HepG2 (cell line): ENCODE results near the gene SNAPC3. TPM values are rescaled to one million over a fixed set of nuclear protein-coding genes. Genes with fewer than 3 reads are reported as not detected.
A peak's percentile ranks its signal among the peaks of the same experiment; 100 is the strongest.

ENCODE experiments used
- CHD2 ChIP-seq: IDR thresholded peaks from 2 replicates; pipeline ENCODE4 v1.6.1; 2011; ENCODE audit warnings: low read depth, low read length, improper control_type of control experiment
- DMAP1 ChIP-seq: IDR thresholded peaks from 2 replicates; pipeline ENCODE4 v1.6.1; 2016
- JUNB ChIP-seq: sonication (generic); formaldehyde crosslinking; IDR thresholded peaks from 2 replicates; pipeline ENCODE4 v1.8.0; 2022; ENCODE audit warnings: missing genetic modification reagents, mild to moderate bottlenecking, borderline replicate concordance
- KLF13 ChIP-seq: sonication (generic); formaldehyde crosslinking; IDR thresholded peaks from 2 replicates; pipeline ENCODE4 v1.4.0; 2020; ENCODE audit warnings: mild to moderate bottlenecking, missing genetic modification reagents
- MLLT10 ChIP-seq: sonication (generic); formaldehyde crosslinking; IDR thresholded peaks from 2 replicates; pipeline ENCODE4 v1.4.0; 2020; ENCODE audit warnings: missing genetic modification reagents
- NFE2L2 ChIP-seq: fragments of 150-350 bp; IDR thresholded peaks from 2 replicates; pipeline ENCODE4 v1.6.1; 2014; ENCODE audit warnings: low read length
- NFRKB ChIP-seq: fragments of 450-650 bp; IDR thresholded peaks from 2 replicates; pipeline ENCODE4 v1.6.1; 2017
- SALL2 ChIP-seq: sonication (generic); formaldehyde crosslinking; IDR thresholded peaks from 2 replicates; pipeline ENCODE4 v1.8.1; 2023; ENCODE audit warnings: mild to moderate bottlenecking, missing genetic modification reagents, inconsistent platforms
- SAP130 ChIP-seq: IDR thresholded peaks from 2 replicates; pipeline ENCODE4 v1.6.1; 2016; ENCODE audit warnings: low read depth
- THAP7 ChIP-seq: sonication (generic); formaldehyde crosslinking; IDR thresholded peaks from 2 replicates; pipeline ENCODE4 v1.8.1; 2023; ENCODE audit warnings: mild to moderate bottlenecking, missing genetic modification reagents
- ZBTB38 ChIP-seq: sonication (generic); formaldehyde crosslinking; IDR thresholded peaks from 2 replicates; pipeline ENCODE4 v1.5.1; 2020; ENCODE audit warnings: mild to moderate bottlenecking, missing genetic modification reagents
- ZKSCAN5 ChIP-seq: sonication (generic); formaldehyde crosslinking; IDR thresholded peaks from 2 replicates; pipeline ENCODE4 v1.5.1; 2020; ENCODE audit warnings: mild to moderate bottlenecking, missing genetic modification reagents
- ZNF234 ChIP-seq: sonication (generic); formaldehyde crosslinking; conservative IDR thresholded peaks from 2 replicates; pipeline ENCODE4 v1.5.1; 2020; ENCODE audit warnings: mild to moderate bottlenecking, missing genetic modification reagents
- ZNF276 ChIP-seq: sonication (generic); formaldehyde crosslinking; IDR thresholded peaks from 2 replicates; pipeline ENCODE4 v1.4.0; 2020; ENCODE audit warnings: mild to moderate bottlenecking, low read depth, missing genetic modification reagents
- ZNF33A ChIP-seq: sonication (generic); formaldehyde crosslinking; IDR thresholded peaks from 2 replicates; pipeline ENCODE4 v1.5.1; 2020; ENCODE audit warnings: missing genetic modification reagents, mild to moderate bottlenecking, moderate library complexity, borderline replicate concordance
- ZNF362 ChIP-seq: sonication (generic); formaldehyde crosslinking; IDR thresholded peaks from 2 replicates; pipeline ENCODE4 v1.4.0; 2020; ENCODE audit warnings: missing genetic modification reagents, mild to moderate bottlenecking, borderline replicate concordance
- ZNF446 ChIP-seq: sonication (generic); formaldehyde crosslinking; IDR thresholded peaks from 2 replicates; pipeline ENCODE4 v1.5.0; 2020; ENCODE audit warnings: mild to moderate bottlenecking, missing genetic modification reagents
- ZNF704 ChIP-seq: sonication (generic); formaldehyde crosslinking; IDR thresholded peaks from 2 replicates; pipeline ENCODE4 v1.8.1; 2023; ENCODE audit warnings: mild to moderate bottlenecking, inconsistent platforms, moderate library complexity, missing genetic modification reagents, borderline replicate concordance
- ZNF879 ChIP-seq: sonication (generic); formaldehyde crosslinking; IDR thresholded peaks from 2 replicates; pipeline ENCODE4 v1.8.1; 2023; ENCODE audit warnings: missing genetic modification reagents
- ZSCAN20 ChIP-seq: sonication (generic); formaldehyde crosslinking; IDR thresholded peaks from 2 replicates; pipeline ENCODE4 v1.4.0; 2020; ENCODE audit warnings: missing genetic modification reagents, mild to moderate bottlenecking, borderline replicate concordance
- polyA plus RNA-seq, 8 experiments: library from polyadenylated mRNA; depleted of rRNA in 3 of 8; stranded (reverse) in 7 of 8; unstranded in 1 of 8; fragments of >200 nt; fragmentation: Illumina TruSeq in 4 of 8; extraction: Trizol in 4 of 8; gene quantifications; 2 replicates each; pipeline versions ENCODE4 v1.2.1 to v1.2.3, GENCODE V29; 2011 to 2016; ENCODE audit warnings: low read depth in 4 of 8, missing spikeins in 1 of 8, mixed read lengths in 1 of 8; ENCODE audit not compliant: insufficient read depth in 1 of 8
- total RNA-seq, 5 experiments: library from RNA; depleted of rRNA; stranded (reverse); fragments of >200 nt; fragmentation: Illumina TruSeq; extraction: Trizol; gene quantifications; 2 replicates each; pipeline ENCODE4 v1.2.3, GENCODE V29; 2016; ENCODE audit warnings: low read depth in 1 of 5
- TF ChIP-seq, protein P1 (sequence below): sonication (generic); formaldehyde crosslinking; IDR thresholded peaks from 2 replicates; pipeline ENCODE4 v1.4.0; 2020; ENCODE audit warnings: missing genetic modification reagents

The SNAPC3 gene
- total and polyA plus RNA-seq, 2 of the 13 experiments (the other 11 are each of a cell fraction or from before 2014, with no cell fraction given): 25.6 to 26.0 TPM

GRCh38 chr9:15510789-15511575, 88.3 kb downstream of the SNAPC3 start, which contains the start of gene PSIP1 (continued):
- peak; percentile 76; the same call in 1 of the 2 replicates for TF ChIP-seq ZNF276 (CRISPR knock-in tag)
- no peak for TF ChIP-seq NFRKB
- 0 out of 2 replicates have a peak, but pooled peaks have one; percentile 55 for TF ChIP-seq ZNF879 (CRISPR knock-in tag)
- TF ChIP-seq ZNF33A (CRISPR knock-in tag): no peak
- no peak for TF ChIP-seq MLLT10 (CRISPR knock-in tag)
- no peak for TF ChIP-seq ZNF362 (CRISPR knock-in tag)
- TF ChIP-seq ZNF234 (CRISPR knock-in tag): 0 out of 2 replicates have a peak, but pooled peaks have one; percentile 21
- TF ChIP-seq, protein P1, sequence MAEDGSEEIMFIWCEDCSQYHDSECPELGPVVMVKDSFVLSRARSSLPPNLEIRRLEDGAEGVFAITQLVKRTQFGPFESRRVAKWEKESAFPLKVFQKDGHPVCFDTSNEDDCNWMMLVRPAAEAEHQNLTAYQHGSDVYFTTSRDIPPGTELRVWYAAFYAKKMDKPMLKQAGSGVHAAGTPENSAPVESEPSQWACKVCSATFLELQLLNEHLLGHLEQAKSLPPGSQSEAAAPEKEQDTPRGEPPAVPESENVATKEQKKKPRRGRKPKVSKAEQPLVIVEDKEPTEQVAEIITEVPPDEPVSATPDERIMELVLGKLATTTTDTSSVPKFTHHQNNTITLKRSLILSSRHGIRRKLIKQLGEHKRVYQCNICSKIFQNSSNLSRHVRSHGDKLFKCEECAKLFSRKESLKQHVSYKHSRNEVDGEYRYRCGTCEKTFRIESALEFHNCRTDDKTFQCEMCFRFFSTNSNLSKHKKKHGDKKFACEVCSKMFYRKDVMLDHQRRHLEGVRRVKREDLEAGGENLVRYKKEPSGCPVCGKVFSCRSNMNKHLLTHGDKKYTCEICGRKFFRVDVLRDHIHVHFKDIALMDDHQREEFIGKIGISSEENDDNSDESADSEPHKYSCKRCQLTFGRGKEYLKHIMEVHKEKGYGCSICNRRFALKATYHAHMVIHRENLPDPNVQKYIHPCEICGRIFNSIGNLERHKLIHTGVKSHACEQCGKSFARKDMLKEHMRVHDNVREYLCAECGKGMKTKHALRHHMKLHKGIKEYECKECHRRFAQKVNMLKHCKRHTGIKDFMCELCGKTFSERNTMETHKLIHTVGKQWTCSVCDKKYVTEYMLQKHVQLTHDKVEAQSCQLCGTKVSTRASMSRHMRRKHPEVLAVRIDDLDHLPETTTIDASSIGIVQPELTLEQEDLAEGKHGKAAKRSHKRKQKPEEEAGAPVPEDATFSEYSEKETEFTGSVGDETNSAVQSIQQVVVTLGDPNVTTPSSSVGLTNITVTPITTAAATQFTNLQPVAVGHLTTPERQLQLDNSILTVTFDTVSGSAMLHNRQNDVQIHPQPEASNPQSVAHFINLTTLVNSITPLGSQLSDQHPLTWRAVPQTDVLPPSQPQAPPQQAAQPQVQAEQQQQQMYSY: peak; percentile 24; the same call in 1 of the 2 replicates
- peak; percentile 75; the same call in 1 of the 2 replicates for TF ChIP-seq ZNF704
- TF ChIP-seq NFE2L2: no peak
- peak; percentile 72; the same call in 1 of the 2 replicates for TF ChIP-seq SALL2 (CRISPR knock-in tag)
- no peak for TF ChIP-seq KLF13
- 0 out of 2 replicates have a peak, but pooled peaks have one; percentile 20 for TF ChIP-seq ZSCAN20 (CRISPR knock-in tag)
- no peak for TF ChIP-seq JUNB (CRISPR knock-in tag)
- TF ChIP-seq ZNF446 (CRISPR knock-in tag): 0 out of 2 replicates have a peak, but pooled peaks have one; percentile 56
- no peak; the same call in 1 of the 2 replicates for TF ChIP-seq ZBTB38
- peak; percentile 82 for TF ChIP-seq SAP130 (CRISPR knock-in tag)
- TF ChIP-seq THAP7 (CRISPR knock-in tag): peak; percentile 72; the same call in 1 of the 2 replicates
- TF ChIP-seq ZKSCAN5: no peak
- TF ChIP-seq DMAP1 (CRISPR knock-in tag): peak; percentile 31; the same call in 1 of the 2 replicates
- 0 out of 2 replicates have a peak, but pooled peaks have one; percentile 47 for TF ChIP-seq CHD2
